GM12873 (cell line): Measurements from ENCODE around the gene CFTR.

ENCODE experiments used
- TF ChIP-seq, protein P1 (sequence below): IDR thresholded peaks from 2 replicates; pipeline ENCODE4 v1.5.1; 2012; ENCODE audit warnings: low read depth, mild to moderate bottlenecking, moderate library complexity, low read length, control low read depth; ENCODE audit not compliant: insufficient read depth; ENCODE audit errors: missing control alignments

CFTR gene

DNA sequence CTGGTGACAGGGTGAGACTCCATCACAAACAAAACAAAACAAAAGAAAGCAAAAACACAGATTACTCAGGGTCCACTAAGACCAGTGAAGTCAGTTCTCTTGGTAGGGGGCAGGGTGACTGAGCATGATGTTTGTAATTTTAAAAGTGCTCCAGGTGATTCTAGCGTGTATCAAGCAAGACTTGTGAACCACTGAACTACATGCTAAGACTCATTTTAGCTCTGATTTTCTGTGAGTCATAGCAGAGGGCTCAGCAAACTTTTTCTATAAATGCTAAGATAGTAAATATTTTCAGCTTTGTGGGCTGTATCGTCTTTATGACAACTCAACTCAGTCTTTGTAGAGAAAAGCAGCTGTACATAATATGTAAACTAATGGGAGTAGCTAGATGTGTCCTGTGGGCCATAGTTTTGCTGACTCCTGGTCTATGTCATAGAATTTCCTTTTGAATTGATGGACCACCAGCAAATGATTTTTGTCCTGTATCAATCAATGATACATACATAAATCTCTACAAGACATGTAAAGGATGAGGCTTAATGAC is 141.3 kb downstream of the CFTR start:
- TF ChIP-seq, protein P1, sequence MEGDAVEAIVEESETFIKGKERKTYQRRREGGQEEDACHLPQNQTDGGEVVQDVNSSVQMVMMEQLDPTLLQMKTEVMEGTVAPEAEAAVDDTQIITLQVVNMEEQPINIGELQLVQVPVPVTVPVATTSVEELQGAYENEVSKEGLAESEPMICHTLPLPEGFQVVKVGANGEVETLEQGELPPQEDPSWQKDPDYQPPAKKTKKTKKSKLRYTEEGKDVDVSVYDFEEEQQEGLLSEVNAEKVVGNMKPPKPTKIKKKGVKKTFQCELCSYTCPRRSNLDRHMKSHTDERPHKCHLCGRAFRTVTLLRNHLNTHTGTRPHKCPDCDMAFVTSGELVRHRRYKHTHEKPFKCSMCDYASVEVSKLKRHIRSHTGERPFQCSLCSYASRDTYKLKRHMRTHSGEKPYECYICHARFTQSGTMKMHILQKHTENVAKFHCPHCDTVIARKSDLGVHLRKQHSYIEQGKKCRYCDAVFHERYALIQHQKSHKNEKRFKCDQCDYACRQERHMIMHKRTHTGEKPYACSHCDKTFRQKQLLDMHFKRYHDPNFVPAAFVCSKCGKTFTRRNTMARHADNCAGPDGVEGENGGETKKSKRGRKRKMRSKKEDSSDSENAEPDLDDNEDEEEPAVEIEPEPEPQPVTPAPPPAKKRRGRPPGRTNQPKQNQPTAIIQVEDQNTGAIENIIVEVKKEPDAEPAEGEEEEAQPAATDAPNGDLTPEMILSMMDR: no peak

DNA sequence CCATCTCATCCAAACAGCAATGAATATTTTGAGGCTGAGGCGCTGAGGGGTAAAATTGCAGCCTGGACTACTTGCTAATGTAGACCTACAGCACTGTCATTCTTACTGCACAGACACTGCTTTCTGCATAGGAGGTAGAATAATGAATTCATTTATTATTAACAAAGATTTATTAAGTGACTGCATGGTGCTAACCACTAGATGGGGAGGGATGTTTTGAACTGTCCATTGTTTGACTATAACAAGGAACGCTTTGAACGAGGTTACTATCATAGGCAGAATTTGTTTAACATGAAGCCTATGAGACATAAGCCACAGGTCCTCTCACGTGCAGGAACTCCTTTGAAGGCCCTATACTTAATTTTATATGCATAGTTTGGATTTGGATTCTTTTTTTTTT is 143.8 kb downstream of the CFTR start:
- TF ChIP-seq, protein P1: no peak

DNA sequence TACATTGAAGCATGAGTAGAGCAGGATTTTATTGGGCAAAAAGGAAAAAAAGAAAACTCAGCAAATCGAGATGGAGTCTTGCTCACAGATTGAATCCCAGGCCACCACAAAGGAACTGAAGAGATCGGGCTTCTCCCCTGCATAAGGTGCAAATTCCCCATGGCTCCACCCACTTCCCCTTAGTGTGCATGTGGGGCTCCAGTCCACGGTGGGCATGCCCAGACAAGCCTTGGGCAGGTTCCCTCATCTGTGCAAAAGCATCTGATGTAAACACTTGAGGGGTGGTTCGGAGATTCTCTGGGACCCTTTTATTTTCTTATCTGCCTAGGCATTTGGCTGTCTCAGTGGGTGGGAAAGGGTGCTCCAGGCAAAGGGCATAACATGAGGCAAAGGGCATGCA is 150.7 kb downstream of the CFTR start:
- TF ChIP-seq, protein P1: no peak

DNA sequence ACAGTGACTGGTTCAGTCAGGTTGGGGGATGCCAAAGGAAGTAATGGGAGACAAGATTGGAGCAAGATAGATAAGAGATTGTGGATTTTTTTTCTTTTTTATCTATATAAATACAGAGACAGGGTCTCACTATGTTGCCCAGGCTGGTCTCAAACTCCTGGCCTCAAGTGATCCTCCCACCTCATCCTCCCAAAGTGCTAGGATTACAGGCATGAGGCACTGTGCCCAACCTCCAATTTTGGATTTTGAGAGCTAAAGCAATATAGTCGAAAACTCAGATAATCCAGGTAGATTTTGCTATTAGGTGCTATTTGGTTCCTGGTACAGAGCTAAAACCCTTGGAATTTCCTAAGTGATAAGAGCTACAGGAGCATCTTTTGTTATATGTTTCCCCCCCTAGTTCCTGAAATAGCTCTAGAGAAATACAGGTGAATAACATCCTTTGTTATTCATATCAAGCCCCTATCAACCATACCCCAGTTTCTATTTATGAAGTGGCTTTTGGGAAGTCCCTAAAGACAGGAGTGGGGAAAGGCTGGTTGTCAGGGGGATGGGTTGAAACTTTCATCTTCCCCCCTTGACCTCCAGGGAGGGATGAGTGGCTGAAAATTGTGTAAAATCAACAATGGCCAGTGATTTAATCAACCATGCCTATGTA is 151.2 kb downstream of the CFTR start:
- TF ChIP-seq, protein P1: no peak

DNA sequence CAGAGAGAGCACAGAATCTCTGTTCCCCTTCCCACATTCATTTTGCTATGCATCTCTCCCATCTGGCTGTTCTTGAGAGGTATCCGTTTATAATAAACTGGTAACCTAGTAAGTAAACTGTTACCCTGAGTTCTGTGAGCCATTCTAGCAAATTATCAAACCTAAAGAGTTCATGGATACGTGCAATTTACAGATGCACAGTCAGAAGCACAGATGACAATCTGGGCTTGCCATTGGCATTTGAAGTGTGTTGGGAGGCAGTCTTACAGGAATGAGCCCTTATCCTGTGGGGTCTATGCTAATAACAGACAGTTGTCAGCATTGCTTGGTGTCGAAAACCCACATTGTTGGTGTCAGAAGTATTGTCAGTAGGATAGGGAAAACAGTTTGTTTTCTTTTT is 151.8 kb downstream of the CFTR start:
- TF ChIP-seq, protein P1: no peak

DNA sequence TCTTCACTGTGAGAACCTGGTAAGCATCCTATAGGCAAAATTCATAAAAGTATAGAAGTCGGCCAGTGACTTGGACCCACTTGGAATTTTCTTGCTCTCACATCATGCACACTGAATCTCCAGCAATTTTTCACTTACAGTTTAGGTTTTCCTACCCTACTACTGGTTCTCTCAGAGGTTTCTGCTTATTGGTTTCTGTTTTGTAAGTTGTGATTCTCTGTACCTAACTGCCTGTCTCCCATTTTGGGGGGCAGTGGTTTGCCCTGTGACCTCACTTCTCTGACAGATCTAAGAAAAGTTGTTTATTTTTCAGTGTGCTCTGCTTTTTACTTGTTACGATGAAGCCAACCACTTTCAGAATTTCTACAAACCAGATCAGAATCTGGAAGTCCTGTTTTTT is 158.1 kb downstream of the CFTR start:
- TF ChIP-seq, protein P1: no peak

DNA sequence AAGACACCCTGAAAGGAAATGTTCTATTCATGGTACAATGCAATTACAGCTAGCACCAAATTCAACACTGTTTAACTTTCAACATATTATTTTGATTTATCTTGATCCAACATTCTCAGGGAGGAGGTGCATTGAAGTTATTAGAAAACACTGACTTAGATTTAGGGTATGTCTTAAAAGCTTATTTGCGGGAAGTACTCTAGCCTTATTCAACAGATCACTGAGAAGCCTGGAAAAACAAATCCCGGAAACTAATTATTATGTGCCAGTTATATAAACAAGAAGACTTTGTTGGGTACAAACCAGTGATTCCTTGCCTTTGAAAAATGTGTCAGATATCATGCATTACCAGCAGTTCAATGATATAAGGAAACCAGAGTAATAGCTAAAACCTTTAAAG is 160.1 kb downstream of the CFTR start:
- TF ChIP-seq, protein P1: no peak
